Measurements from ENCODE around the gene HGFAC.

The HGFAC gene

GRCh38 chr4:3492741-3493719 lies 51.3 kb downstream of the HGFAC start:
- no peak for DNase-seq

GRCh38 chr4:3493720-3494461 lies 52.1 kb downstream of the HGFAC start:
- DNase-seq = no peak

GRCh38 chr4:3494462-3494871 lies 52.7 kb downstream of the HGFAC start:
- no peak for DNase-seq

- DNase-seq = no peak
Observed at GRCh38 chr4:3495204-3495975, 53.6 kb downstream of the HGFAC start.

- DNase-seq = no peak
Observed at GRCh38 chr4:3496021-3496420, 54.3 kb downstream of the HGFAC start.

GRCh38 chr4:3497095-3497494 lies 55.3 kb downstream of the HGFAC start:
- DNase-seq = no peak

- no peak for DNase-seq
Observed at GRCh38 chr4:3497523-3498389, 56.0 kb downstream of the HGFAC start.

GRCh38 chr4:3498407-3498806 lies 56.6 kb downstream of the HGFAC start:
- DNase-seq = no peak

Data from EL (cell line).